ENCODE data around the gene C10orf67.

DNA sequence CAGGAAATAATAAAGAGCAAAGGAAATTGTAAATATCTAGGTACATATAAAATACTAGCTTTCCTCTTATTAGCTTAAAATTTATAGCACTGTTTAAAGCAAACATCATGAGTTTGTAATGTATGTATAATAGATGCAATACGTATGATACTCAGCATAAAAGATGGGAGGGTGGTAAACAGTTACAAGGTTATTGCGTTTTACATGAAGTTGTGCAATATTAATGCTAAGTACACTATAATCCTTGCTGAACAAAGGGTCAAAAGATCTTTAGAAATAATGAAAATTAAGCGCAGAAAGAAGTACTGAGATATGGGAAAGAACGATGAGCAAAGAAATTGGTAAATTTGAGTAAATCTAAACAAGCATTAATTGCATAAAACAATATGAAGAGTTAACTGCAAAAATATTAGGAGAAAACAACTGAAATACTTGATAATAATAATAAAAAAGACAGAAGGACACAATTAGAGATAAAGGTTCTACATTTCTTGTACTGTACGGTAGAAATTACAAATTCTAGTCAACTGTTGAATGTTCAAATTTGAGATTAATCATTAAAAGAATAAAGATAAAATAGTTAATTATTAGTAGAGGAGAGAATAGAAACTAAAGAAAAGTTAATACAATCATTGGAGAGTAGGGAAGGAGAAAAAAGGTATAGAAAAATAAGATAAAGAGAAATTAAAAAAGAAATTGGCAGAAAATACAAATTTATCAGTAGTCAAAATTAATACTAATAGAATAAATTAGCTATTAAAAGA is 17.9 kb downstream of the C10orf67 start:
- TF ChIP-seq, protein P1, sequence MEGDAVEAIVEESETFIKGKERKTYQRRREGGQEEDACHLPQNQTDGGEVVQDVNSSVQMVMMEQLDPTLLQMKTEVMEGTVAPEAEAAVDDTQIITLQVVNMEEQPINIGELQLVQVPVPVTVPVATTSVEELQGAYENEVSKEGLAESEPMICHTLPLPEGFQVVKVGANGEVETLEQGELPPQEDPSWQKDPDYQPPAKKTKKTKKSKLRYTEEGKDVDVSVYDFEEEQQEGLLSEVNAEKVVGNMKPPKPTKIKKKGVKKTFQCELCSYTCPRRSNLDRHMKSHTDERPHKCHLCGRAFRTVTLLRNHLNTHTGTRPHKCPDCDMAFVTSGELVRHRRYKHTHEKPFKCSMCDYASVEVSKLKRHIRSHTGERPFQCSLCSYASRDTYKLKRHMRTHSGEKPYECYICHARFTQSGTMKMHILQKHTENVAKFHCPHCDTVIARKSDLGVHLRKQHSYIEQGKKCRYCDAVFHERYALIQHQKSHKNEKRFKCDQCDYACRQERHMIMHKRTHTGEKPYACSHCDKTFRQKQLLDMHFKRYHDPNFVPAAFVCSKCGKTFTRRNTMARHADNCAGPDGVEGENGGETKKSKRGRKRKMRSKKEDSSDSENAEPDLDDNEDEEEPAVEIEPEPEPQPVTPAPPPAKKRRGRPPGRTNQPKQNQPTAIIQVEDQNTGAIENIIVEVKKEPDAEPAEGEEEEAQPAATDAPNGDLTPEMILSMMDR (IDR thresholded peaks at IDR 0.05): no peak
- TF ChIP-seq POLR2AphosphoS5 (IDR thresholded peaks at IDR 0.05): no peak
- TF ChIP-seq POLR2A (IDR thresholded peaks at IDR 0.05; ENCODE audit: low read depth): no peak
